SK-N-SH (cell line): ENCODE data around the gene CRNN. TPM values are rescaled to one million over a fixed set of nuclear protein-coding genes. Genes with fewer than 3 reads are reported as not detected.

Experiments used
- CTCF ChIA-PET: fragments of 300-600, 350-600 bp; formaldehyde crosslinking; extraction: SDS; loops from one replicate; lab custom pipeline; 2021; lab: Yijun Ruan, JAX
- POLR2A ChIA-PET: fragments of 350-600 bp; sonication (Branson Sonifier 250); formaldehyde crosslinking; extraction: SDS; loops from one replicate; lab custom pipeline; 2020; ENCODE audit warnings: antibody characterized with exemption, inconsistent platforms; lab: Yijun Ruan, JAX
- DNase-seq: peaks from one replicate; pipeline ENCODE4 v3.0.0; 2012
- H2AFZ ChIP-seq: fragments of 200-600 bp; sonication (generic); 2 replicates; pipeline ENCODE4 v1.8.1; 2016; ENCODE audit warnings: antibody characterized with exemption, mild to moderate bottlenecking, low read depth
- H3F3A ChIP-seq: fragments of 200-600 bp; sonication (generic); replicated peaks from 2 replicates; pipeline ENCODE3; 2016; ENCODE audit warnings: antibody characterized with exemption, mild to moderate bottlenecking; ENCODE audit not compliant: insufficient read depth
- H3K27ac ChIP-seq, 2 experiments: fragments of 200-500 bp in 1 of 2; fragments of 200-600 bp in 1 of 2; sonication (Bioruptor generic) in 1 of 2; sonication (generic), shearing (Covaris generic) in 1 of 2; 2 replicates each; pipeline versions ENCODE4 v1.5.1 to v1.6.1; 2014 to 2016; ENCODE audit warnings: low read depth in 2 of 2, inconsistent platforms in 1 of 2, low read length in 1 of 2, mild to moderate bottlenecking in 1 of 2, mixed read lengths in 1 of 2
- H3K27me3 ChIP-seq: fragments of 200-600 bp; sonication (generic), shearing (Covaris generic); 2 replicates; pipeline ENCODE4 v1.6.1; 2016; ENCODE audit warnings: mixed run types; ENCODE audit not compliant: insufficient read depth
- H3K36me3 ChIP-seq, 2 experiments: fragments of 200-500 bp in 1 of 2; fragments of 200-600 bp in 1 of 2; sonication (Bioruptor generic) in 1 of 2; sonication (generic) in 1 of 2; replicated peaks in 1 of 2; 2 replicates each; pipeline versions ENCODE3 to v1.5.1; 2014 to 2016; ENCODE audit warnings: low read length in 1 of 2, mild to moderate bottlenecking in 1 of 2; ENCODE audit not compliant: insufficient read depth in 2 of 2, control insufficient read depth in 1 of 2
- H3K4me1 ChIP-seq, 2 experiments: fragments of 200-500 bp in 1 of 2; fragments of 200-600 bp in 1 of 2; sonication (Bioruptor generic) in 1 of 2; sonication (generic), shearing (Covaris generic) in 1 of 2; 2 replicates each; pipeline versions ENCODE4 v1.5.1 to v1.6.1; 2014 to 2016; ENCODE audit warnings: low read depth in 1 of 2, low read length in 1 of 2, mixed run types in 1 of 2; ENCODE audit not compliant: insufficient read depth in 2 of 2, control insufficient read depth in 1 of 2
- H3K4me2 ChIP-seq: fragments of 200-600 bp; sonication (generic), shearing (Covaris generic); 2 replicates; pipeline ENCODE4 v1.6.1; 2017; ENCODE audit warnings: mixed run types
- H3K4me3 ChIP-seq, 2 experiments: fragments of 200-500 bp in 1 of 2; fragments of 200-600 bp in 1 of 2; sonication (Bioruptor generic) in 1 of 2; sonication (generic), shearing (Covaris generic) in 1 of 2; 2 replicates each; pipeline versions ENCODE4 v1.5.1 to v1.8.1; 2014 to 2016; ENCODE audit warnings: low read depth in 2 of 2, inconsistent platforms in 1 of 2, low read length in 1 of 2, mild to moderate bottlenecking in 1 of 2, mixed read lengths in 1 of 2, moderate library complexity in 1 of 2
- H3K79me2 ChIP-seq: fragments of 200-600 bp; sonication (generic); 2 replicates; pipeline ENCODE4 v1.8.1; 2017; ENCODE audit warnings: mild to moderate bottlenecking; ENCODE audit not compliant: insufficient read depth
- H3K9ac ChIP-seq: fragments of 200-600 bp; sonication (generic); 2 replicates; pipeline ENCODE4 v1.6.1; 2017; ENCODE audit warnings: mixed run types
- H3K9me2 ChIP-seq: fragments of 200-600 bp; sonication (generic); 2 replicates; pipeline ENCODE4 v1.6.1; 2017; ENCODE audit warnings: mixed run types
- H3K9me3 ChIP-seq: fragments of 200-600 bp; sonication (generic); 2 replicates; pipeline ENCODE4 v1.6.1; 2017; ENCODE audit warnings: mixed run types, mild to moderate bottlenecking, moderate library complexity
- H4K20me1 ChIP-seq: fragments of 200-600 bp; sonication (generic); 2 replicates; pipeline ENCODE4 v1.6.1; 2017; ENCODE audit warnings: mild to moderate bottlenecking, mixed run types; ENCODE audit not compliant: insufficient read depth
- CTCF ChIP-seq: fragments of 200-600 bp; sonication (generic); IDR thresholded peaks from 2 replicates; pipeline ENCODE4 v1.6.1; 2017; ENCODE audit warnings: antibody characterized with exemption, mild to moderate bottlenecking, moderate library complexity
- RAD21 ChIP-seq: IDR thresholded peaks from 2 replicates; pipeline ENCODE4 v1.6.1; 2012; ENCODE audit warnings: mild to moderate bottlenecking, low read length
- RCOR1 ChIP-seq: fragments of 150-350 bp; IDR thresholded peaks from 2 replicates; pipeline ENCODE4 v1.6.1; 2017; ENCODE audit warnings: antibody characterized with exemption, low read length
- WGBS: methylation state at CpG from one replicate; pipeline ENCODE4 v1.1.6; 2017; ENCODE audit warnings: low lambda C conversion rate; 5-methylcytosine and 5-hydroxymethylcytosine counted together
- polyA plus RNA-seq, 3 experiments: library from polyadenylated mRNA; depleted of rRNA; stranded (reverse); fragments of >200 nt; gene quantifications; 2 replicates each; pipeline ENCODE4 v1.2.3, GENCODE V29; 2012
- TF ChIP-seq, protein P1 (sequence below): IDR thresholded peaks from 2 replicates; pipeline ENCODE4 v1.4.0; 2012; ENCODE audit warnings: low read depth, borderline replicate concordance
- TF ChIP-seq, protein P2 (sequence below): IDR thresholded peaks from 2 replicates; pipeline ENCODE4 v1.4.0; 2012; ENCODE audit warnings: low read depth

The CRNN gene
- polyA plus RNA-seq, 1 of the 3 experiments (the other 2 are of a cell fraction), result not detected

DNA sequence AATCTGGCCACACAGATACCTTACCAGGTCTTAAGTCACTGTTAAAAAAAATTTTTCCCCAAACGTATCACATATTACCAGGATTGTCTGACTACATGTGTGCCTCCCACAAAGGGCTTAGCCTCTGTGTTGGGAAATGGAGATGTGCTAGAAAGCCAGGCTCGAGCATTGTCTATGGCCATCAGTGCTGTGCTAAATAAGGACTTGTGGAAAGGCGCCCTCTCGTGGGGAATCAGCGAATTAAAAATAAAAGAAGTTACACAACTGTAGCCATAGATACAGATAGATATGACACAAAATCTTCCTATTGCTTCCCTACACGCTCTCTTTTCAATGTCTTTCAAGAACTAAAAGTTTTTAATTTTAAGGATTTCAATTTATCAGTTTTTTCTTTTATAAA lies 47.5 kb upstream of the CRNN start:
- Histone ChIP-seq H3K27ac (no peak overlapping the region), H3K9me2 (no peaks in the 10 kb centered on the region), H3K9me3 (peaks cover 8% of the 10 kb centered on the region), H3K4me3 (no peak overlapping the region), H3K4me1 (peaks cover 0 to 2% of the 10 kb centered on the region in 2 experiments; a peak in 1 of 4 replicates), H3K9ac (no peak overlapping the region), H4K20me1 (no peaks in the 10 kb centered on the region), H3K36me3 (no peaks in the 10 kb centered on the region), H2AFZ (peak overlapping the region; percentile 9; the same call in 1 of the 2 replicates), H3K4me2 (no peak overlapping the region), H3F3A (no peaks in the 10 kb centered on the region), H3K79me2 (no peaks in the 10 kb centered on the region), H3K27me3 (no peaks in the 10 kb centered on the region)
- WGBS, result under 1% methylated on average over 6 of the region's 6 CpGs
- TF ChIP-seq RAD21 (0 out of 2 replicates have a peak, but pooled peaks have one; percentile 16), CTCF (peak; percentile 72), RCOR1 (no peak)
- POLR2A ChIA-PET, result no interaction called here
- peak; percentile 44 for DNase-seq
- CTCF ChIA-PET, result interaction anchor here (0.7 to 1.5 kb wide), 6 partner anchors 13 to 44 kb away, joined by 3 to 5 read pairs (median 3); no protein-coding TSS in a partner anchor

GRCh38 chr1:152460529-152460899 lies 46.5 kb upstream of the CRNN start:
- Histone ChIP-seq H3K27me3 (no peaks in the 10 kb centered on the region), H3K4me1 (peaks cover 0 to 2% of the 10 kb centered on the region in 2 experiments; a peak in 1 of 4 replicates), H3K4me2 (no peak overlapping the region), H3K79me2 (no peaks in the 10 kb centered on the region), H3K36me3 (no peaks in the 10 kb centered on the region), H3F3A (no peaks in the 10 kb centered on the region), H3K9me3 (no peaks in the 10 kb centered on the region), H3K4me3 (peak overlapping the region in 1 of 2 experiments; percentile 39; a peak in 1 of 4 replicates), H2AFZ (no peak overlapping the region), H3K9ac (no peak overlapping the region), H4K20me1 (no peaks in the 10 kb centered on the region), H3K27ac (no peak overlapping the region), H3K9me2 (no peaks in the 10 kb centered on the region)
- no peak for DNase-seq
- ChIA-PET CTCF (interaction anchor here (1.5 to 3.2 kb wide), 4 partner anchors 9 to 272 kb away, joined by 3 to 30 read pairs (median 11); no protein-coding TSS in a partner anchor), POLR2A (no interaction called here)
- TF ChIP-seq, protein P1, sequence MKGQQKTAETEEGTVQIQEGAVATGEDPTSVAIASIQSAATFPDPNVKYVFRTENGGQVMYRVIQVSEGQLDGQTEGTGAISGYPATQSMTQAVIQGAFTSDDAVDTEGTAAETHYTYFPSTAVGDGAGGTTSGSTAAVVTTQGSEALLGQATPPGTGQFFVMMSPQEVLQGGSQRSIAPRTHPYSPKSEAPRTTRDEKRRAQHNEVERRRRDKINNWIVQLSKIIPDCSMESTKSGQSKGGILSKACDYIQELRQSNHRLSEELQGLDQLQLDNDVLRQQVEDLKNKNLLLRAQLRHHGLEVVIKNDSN, result no peak
- TF ChIP-seq, protein P2, sequence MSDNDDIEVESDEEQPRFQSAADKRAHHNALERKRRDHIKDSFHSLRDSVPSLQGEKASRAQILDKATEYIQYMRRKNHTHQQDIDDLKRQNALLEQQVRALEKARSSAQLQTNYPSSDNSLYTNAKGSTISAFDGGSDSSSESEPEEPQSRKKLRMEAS, result no peak
- 7% methylated on average over 3 of the region's 3 CpGs for WGBS
